ENCODE results near the gene CDH8.

The CDH8 gene

GRCh38 chr16:61887903-61888302, 148.3 kb downstream of the CDH8 start:
- no peaks in the 10 kb centered on the region for H3K9me3 ChIP-seq
- no peak for DNase-seq
- no peak for TF ChIP-seq CTCF (IDR thresholded peaks at IDR 0.05; ENCODE audit: low read depth, low read length)
- no peak overlapping the region for H3K4me3 ChIP-seq (ENCODE audit: low read depth, low read length)
- no peaks in the 10 kb centered on the region for H3K27me3 ChIP-seq
- no peaks in the 10 kb centered on the region for H3K36me3 ChIP-seq
- H3K4me1 ChIP-seq, result no peaks in the 10 kb centered on the region

GRCh38 chr16:61885343-61885742, 150.9 kb downstream of the CDH8 start:
- no peaks in the 10 kb centered on the region for H3K9me3 ChIP-seq
- no peak for TF ChIP-seq CTCF (IDR thresholded peaks at IDR 0.05; ENCODE audit: low read depth, low read length)
- no peak overlapping the region for H3K4me3 ChIP-seq (ENCODE audit: low read depth, low read length)
- no peak for DNase-seq
- H3K27me3 ChIP-seq, result no peaks in the 10 kb centered on the region
- H3K4me1 ChIP-seq, result no peaks in the 10 kb centered on the region
- H3K36me3 ChIP-seq, result no peaks in the 10 kb centered on the region

- TF ChIP-seq CTCF (IDR thresholded peaks at IDR 0.05; ENCODE audit: low read depth, low read length), result no peak
These were observed 156.9 kb downstream of the CDH8 start for GRCh38 chr16:61879306-61879705.

GRCh38 chr16:61877436-61877835, 158.8 kb downstream of the CDH8 start:
- no peaks in the 10 kb centered on the region for H3K36me3 ChIP-seq
- no peaks in the 10 kb centered on the region for H3K9me3 ChIP-seq
- no peak for TF ChIP-seq CTCF (IDR thresholded peaks at IDR 0.05; ENCODE audit: low read depth, low read length)
- H3K4me1 ChIP-seq, result no peaks in the 10 kb centered on the region
- H3K27me3 ChIP-seq, result no peaks in the 10 kb centered on the region
- no peak overlapping the region for H3K4me3 ChIP-seq (ENCODE audit: low read depth, low read length)
- DNase-seq, result no peak

More at GRCh38 chr16:61879306-61879705, 156.9 kb downstream of the CDH8 start:
- no peaks in the 10 kb centered on the region for H3K27me3 ChIP-seq
- no peaks in the 10 kb centered on the region for H3K36me3 ChIP-seq
- no peak for DNase-seq
- no peaks in the 10 kb centered on the region for H3K9me3 ChIP-seq
- H3K4me1 ChIP-seq, result no peaks in the 10 kb centered on the region
- H3K4me3 ChIP-seq (ENCODE audit: low read depth, low read length), result no peak overlapping the region

- no peaks in the 10 kb centered on the region for H3K9me3 ChIP-seq
- no peak for DNase-seq
- no peak for TF ChIP-seq CTCF (IDR thresholded peaks at IDR 0.05; ENCODE audit: low read depth, low read length)
- H3K27me3 ChIP-seq, result no peaks in the 10 kb centered on the region
- no peak overlapping the region for H3K4me3 ChIP-seq (ENCODE audit: low read depth, low read length)
- no peaks in the 10 kb centered on the region for H3K4me1 ChIP-seq
- H3K36me3 ChIP-seq, result no peaks in the 10 kb centered on the region
These were observed 163.5 kb downstream of the CDH8 start for GRCh38 chr16:61872778-61873119.

- H3K4me1 ChIP-seq, result no peaks in the 10 kb centered on the region
- no peaks in the 10 kb centered on the region for H3K36me3 ChIP-seq
- no peak for TF ChIP-seq CTCF (IDR thresholded peaks at IDR 0.05; ENCODE audit: low read depth, low read length)
- no peaks in the 10 kb centered on the region for H3K9me3 ChIP-seq
- no peak overlapping the region for H3K4me3 ChIP-seq (ENCODE audit: low read depth, low read length)
- no peak for DNase-seq
- H3K27me3 ChIP-seq, result no peaks in the 10 kb centered on the region
These were observed 164.1 kb downstream of the CDH8 start for GRCh38 chr16:61871837-61872777.

All from BE2C (cell line).